HUES48 (cell line): ENCODE data around the gene MRPL22.

Source experiments
- H3K27ac ChIP-seq: one replicate; pipeline ENCODE4 v1.7.0; 2013; ENCODE audit warnings: low read depth, low read length, inconsistent platforms
- H3K27me3 ChIP-seq: 2 replicates; pipeline ENCODE4 v1.6.1; 2013; ENCODE audit warnings: mild to moderate bottlenecking, low read length; ENCODE audit not compliant: control insufficient read depth, insufficient read depth
- H3K36me3 ChIP-seq: 2 replicates; pipeline ENCODE4 v1.6.1; 2013; ENCODE audit warnings: low read length; ENCODE audit not compliant: control insufficient read depth, insufficient read depth
- H3K4me1 ChIP-seq: 2 replicates; pipeline ENCODE4 v1.6.1; 2013; ENCODE audit warnings: mild to moderate bottlenecking, low read length; ENCODE audit not compliant: control insufficient read depth, insufficient read depth
- H3K4me3 ChIP-seq: 2 replicates; pipeline ENCODE4 v1.5.1; 2013; ENCODE audit warnings: mild to moderate bottlenecking, low read depth, low read length
- H3K9ac ChIP-seq: 2 replicates; pipeline ENCODE4 v1.6.1; 2013; ENCODE audit warnings: mild to moderate bottlenecking, low read depth, low read length, moderate library complexity
- H3K9me3 ChIP-seq: 2 replicates; pipeline ENCODE4 v1.6.1; 2013; ENCODE audit warnings: low read length; ENCODE audit not compliant: control insufficient read depth, insufficient read depth

Gene MRPL22

GRCh38 chr5:154943527-154943926 is 2.7 kb downstream of the MRPL22 start:
- Histone ChIP-seq H3K9me3 (no peaks in the 10 kb centered on the region), H3K4me1 (peaks cover 5% of the 10 kb centered on the region; the same call in 1 of the 2 replicates), H3K27ac (no peak overlapping the region), H3K36me3 (no peaks in the 10 kb centered on the region), H3K27me3 (no peaks in the 10 kb centered on the region), H3K9ac (no peak overlapping the region), H3K4me3 (no peak overlapping the region)

GRCh38 chr5:154944716-154945115 is 3.8 kb downstream of the MRPL22 start:
- Histone ChIP-seq H3K36me3 (no peaks in the 10 kb centered on the region), H3K27ac (no peak overlapping the region), H3K4me3 (no peak overlapping the region), H3K9ac (no peak overlapping the region), H3K9me3 (no peaks in the 10 kb centered on the region), H3K4me1 (peaks cover 5% of the 10 kb centered on the region; the same call in 1 of the 2 replicates), H3K27me3 (no peaks in the 10 kb centered on the region)

- Histone ChIP-seq H3K4me3 (no peak overlapping the region), H3K27ac (no peak overlapping the region), H3K9me3 (no peaks in the 10 kb centered on the region), H3K4me1 (no peaks in the 10 kb centered on the region), H3K9ac (no peak overlapping the region), H3K36me3 (no peaks in the 10 kb centered on the region; the same call in 1 of the 2 replicates), H3K27me3 (no peaks in the 10 kb centered on the region)
These were observed 4.9 kb downstream of the MRPL22 start for GRCh38 chr5:154945695-154946301.

GRCh38 chr5:154947778-154948177 is 6.9 kb downstream of the MRPL22 start:
- no peak overlapping the region for H3K27ac ChIP-seq
- no peaks in the 10 kb centered on the region for H3K4me1 ChIP-seq
- H3K4me3 ChIP-seq: no peak overlapping the region
- no peak overlapping the region for H3K9ac ChIP-seq
- H3K36me3 ChIP-seq: no peaks in the 10 kb centered on the region; the same call in 1 of the 2 replicates
- no peaks in the 10 kb centered on the region for H3K27me3 ChIP-seq
- no peaks in the 10 kb centered on the region for H3K9me3 ChIP-seq

- Histone ChIP-seq H3K4me3 (no peak overlapping the region), H3K36me3 (no peaks in the 10 kb centered on the region; the same call in 1 of the 2 replicates), H3K9ac (no peak overlapping the region), H3K27me3 (no peaks in the 10 kb centered on the region), H3K27ac (no peak overlapping the region), H3K4me1 (no peaks in the 10 kb centered on the region), H3K9me3 (no peaks in the 10 kb centered on the region)
These were observed 7.4 kb downstream of the MRPL22 start for GRCh38 chr5:154948313-154948712.

- H3K4me1 ChIP-seq: no peaks in the 10 kb centered on the region
- no peak overlapping the region for H3K9ac ChIP-seq
- H3K9me3 ChIP-seq: no peaks in the 10 kb centered on the region
- H3K36me3 ChIP-seq: no peaks in the 10 kb centered on the region; the same call in 1 of the 2 replicates
- H3K27me3 ChIP-seq: no peaks in the 10 kb centered on the region
- H3K27ac ChIP-seq: no peak overlapping the region
- no peak overlapping the region for H3K4me3 ChIP-seq
These were observed 8.9 kb downstream of the MRPL22 start for GRCh38 chr5:154949781-154950180.

- Histone ChIP-seq H3K36me3 (peaks cover 54% of the 10 kb centered on the region), H3K27me3 (no peaks in the 10 kb centered on the region), H3K9me3 (no peaks in the 10 kb centered on the region)
These were observed 15.8 kb downstream of the MRPL22 start for GRCh38 chr5:154956712-154957111.

GRCh38 chr5:154962494-154962893 is 21.6 kb downstream of the MRPL22 start:
- H3K27me3 ChIP-seq: no peaks in the 10 kb centered on the region
- H3K9me3 ChIP-seq: no peaks in the 10 kb centered on the region
- H3K9ac ChIP-seq: no peak overlapping the region
- no peak overlapping the region for H3K4me3 ChIP-seq
- no peak overlapping the region for H3K27ac ChIP-seq
- H3K36me3 ChIP-seq: peaks cover 68% of the 10 kb centered on the region
- no peaks in the 10 kb centered on the region for H3K4me1 ChIP-seq

More at GRCh38 chr5:154956712-154957111, 15.8 kb downstream of the MRPL22 start:
- Histone ChIP-seq H3K27ac (no peak overlapping the region), H3K9ac (no peak overlapping the region), H3K4me1 (no peaks in the 10 kb centered on the region), H3K4me3 (no peak overlapping the region)

- Histone ChIP-seq H3K36me3 (peaks cover 47% of the 10 kb centered on the region), H3K9me3 (no peaks in the 10 kb centered on the region), H3K4me3 (no peak overlapping the region), H3K27me3 (no peaks in the 10 kb centered on the region), H3K9ac (no peak overlapping the region), H3K27ac (no peak overlapping the region), H3K4me1 (no peaks in the 10 kb centered on the region)
These were observed 25.4 kb downstream of the MRPL22 start for GRCh38 chr5:154966081-154966841.

- no peak overlapping the region for H3K9ac ChIP-seq
- no peaks in the 10 kb centered on the region for H3K9me3 ChIP-seq
- peaks cover 40% of the 10 kb centered on the region for H3K36me3 ChIP-seq
- no peak overlapping the region for H3K27ac ChIP-seq
- no peaks in the 10 kb centered on the region for H3K4me1 ChIP-seq
- no peaks in the 10 kb centered on the region for H3K27me3 ChIP-seq
- H3K4me3 ChIP-seq: no peak overlapping the region
These were observed 26.0 kb downstream of the MRPL22 start for GRCh38 chr5:154966874-154967273.

- Histone ChIP-seq H3K36me3 (peaks cover 34% of the 10 kb centered on the region), H3K9me3 (no peaks in the 10 kb centered on the region), H3K4me3 (no peak overlapping the region)
These were observed 26.6 kb downstream of the MRPL22 start for GRCh38 chr5:154967421-154968024.

More at GRCh38 chr5:154967421-154968024, 26.6 kb downstream of the MRPL22 start:
- H3K4me1 ChIP-seq: no peaks in the 10 kb centered on the region
- no peak overlapping the region for H3K9ac ChIP-seq
- no peak overlapping the region for H3K27ac ChIP-seq
- H3K27me3 ChIP-seq: no peaks in the 10 kb centered on the region
